Neural cell (in vitro differentiated cells): ENCODE results near the gene PKHD1. TPM values are rescaled to one million over a fixed set of nuclear protein-coding genes. Genes with fewer than 3 reads are reported as not detected.

ENCODE experiments used
- H2AFZ ChIP-seq: fragments of 200-600, 300-800 bp; sonication (generic), shearing (Covaris generic); 2 replicates; pipeline ENCODE4 v1.6.0; 2014; ENCODE audit warnings: low read depth, mild to moderate bottlenecking, antibody characterized with exemption, low read length, moderate library complexity
- H3F3A ChIP-seq: fragments of 200-600 bp; shearing (Covaris generic); 2 replicates; pipeline ENCODE4 v1.6.1; 2016; ENCODE audit warnings: mild to moderate bottlenecking, moderate library complexity, mixed read lengths, antibody characterized with exemption, low read length; ENCODE audit not compliant: insufficient read depth, poor library complexity, severe bottlenecking
- H3K27ac ChIP-seq: fragments of 200-600, 300-800 bp; sonication (generic), shearing (Covaris generic); 2 replicates; pipeline ENCODE4 v1.5.1; 2014; ENCODE audit warnings: mild to moderate bottlenecking, low read length, moderate library complexity
- H3K27me3 ChIP-seq: fragments of 300-800, 200-600 bp; sonication (generic), shearing (Covaris generic); 2 replicates; pipeline ENCODE4 v1.6.0; 2014; ENCODE audit warnings: mild to moderate bottlenecking, low read depth, low read length, moderate library complexity; ENCODE audit not compliant: insufficient read depth
- H3K36me3 ChIP-seq: fragments of 300-800, 200-600 bp; sonication (generic), shearing (Covaris generic); 2 replicates; pipeline ENCODE4 v1.5.1; 2014; ENCODE audit warnings: mild to moderate bottlenecking, antibody characterized with exemption, low read length, moderate library complexity; ENCODE audit not compliant: insufficient read depth
- H3K4me2 ChIP-seq: fragments of 300-800, 200-600 bp; sonication (generic), shearing (Covaris generic); 2 replicates; pipeline ENCODE4 v1.6.0; 2014; ENCODE audit warnings: mild to moderate bottlenecking, low read length
- H3K4me3 ChIP-seq: fragments of 300-800, 200-600 bp; sonication (generic), shearing (Covaris generic); 2 replicates; pipeline ENCODE4 v1.5.1; 2014; ENCODE audit warnings: mild to moderate bottlenecking, low read length, moderate library complexity
- H3K79me2 ChIP-seq: fragments of 200-600 bp; shearing (Covaris generic); replicated peaks from 2 replicates; pipeline ENCODE4 v1.6.0; 2014; ENCODE audit warnings: mild to moderate bottlenecking, low read length, moderate library complexity; ENCODE audit not compliant: insufficient read depth
- H3K9ac ChIP-seq: fragments of 300-800, 200-600 bp; sonication (generic), shearing (Covaris generic); 2 replicates; pipeline ENCODE4 v1.6.1; 2016; ENCODE audit warnings: mild to moderate bottlenecking, low read length, mixed read lengths
- H3K9me2 ChIP-seq: fragments of 200-600 bp; shearing (Covaris generic); 2 replicates; pipeline ENCODE4 v1.6.1; 2016; ENCODE audit warnings: mild to moderate bottlenecking, low read length, mixed read lengths; ENCODE audit not compliant: insufficient read depth
- H3K9me3 ChIP-seq: fragments of 200-600, 300-800 bp; sonication (generic), shearing (Covaris generic); 2 replicates; pipeline ENCODE4 v1.6.1; 2016; ENCODE audit warnings: mild to moderate bottlenecking, mixed run types, low read length, moderate library complexity, mixed read lengths
- H4K20me1 ChIP-seq: fragments of 200-600 bp; shearing (Covaris generic); 2 replicates; pipeline ENCODE4 v1.6.1; 2016; ENCODE audit warnings: mild to moderate bottlenecking, mixed run types; ENCODE audit not compliant: insufficient read depth
- EP300 ChIP-seq: fragments of 450-650 bp; conservative IDR thresholded peaks from 2 replicates; pipeline ENCODE4 v1.6.1; 2014; ENCODE audit warnings: antibody characterized with exemption, mild to moderate bottlenecking, moderate library complexity; ENCODE audit not compliant: poor library complexity, severe bottlenecking
- EZH2 ChIP-seq: fragments of 200-600, 300-800 bp; shearing (Covaris generic), sonication (generic); IDR thresholded peaks from 2 replicates; pipeline ENCODE4 v1.6.1; 2014; ENCODE audit warnings: antibody characterized with exemption, low read length, borderline replicate concordance, mild to moderate bottlenecking; ENCODE audit not compliant: insufficient read depth, poor library complexity, severe bottlenecking
- MXI1 ChIP-seq: fragments of 450-650 bp; conservative IDR thresholded peaks from 2 replicates; pipeline ENCODE4 v1.6.1; 2014; ENCODE audit warnings: antibody characterized with exemption, mild to moderate bottlenecking; ENCODE audit not compliant: poor library complexity, severe bottlenecking
- POLR2AphosphoS5 ChIP-seq: IDR thresholded peaks from 2 replicates; pipeline ENCODE4 v1.6.1; 2012
- RAD21 ChIP-seq: fragments of 450-650 bp; conservative IDR thresholded peaks from 2 replicates; pipeline ENCODE4 v1.6.1; 2014; ENCODE audit warnings: antibody characterized with exemption, mild to moderate bottlenecking, moderate library complexity
- SMC3 ChIP-seq: fragments of 450-650 bp; conservative IDR thresholded peaks from 2 replicates; pipeline ENCODE4 v1.6.1; 2014; ENCODE audit warnings: antibody characterized with exemption, mild to moderate bottlenecking, moderate library complexity; ENCODE audit not compliant: poor library complexity
- TAF1 ChIP-seq: IDR thresholded peaks from 2 replicates; pipeline ENCODE4 v1.6.1; 2012; ENCODE audit warnings: low read depth
- polyA plus RNA-seq: library from polyadenylated mRNA; depleted of rRNA; stranded (reverse); fragments of >200 nt; gene quantifications from 2 replicates; pipeline ENCODE4 v1.2.3, GENCODE V29; 2014
- TF ChIP-seq, protein P1 (sequence below): IDR thresholded peaks from 2 replicates; pipeline ENCODE4 v1.6.1; 2012; ENCODE audit warnings: borderline replicate concordance
- TF ChIP-seq, protein P2 (sequence below): fragments of 450-650 bp; IDR thresholded peaks from 2 replicates; pipeline ENCODE4 v1.5.1; 2014; ENCODE audit warnings: antibody characterized with exemption, mild to moderate bottlenecking, moderate library complexity; ENCODE audit not compliant: poor library complexity, severe bottlenecking

The PKHD1 gene
- polyA plus RNA-seq, 1 donor from 2014 or later = not detected

DNA sequence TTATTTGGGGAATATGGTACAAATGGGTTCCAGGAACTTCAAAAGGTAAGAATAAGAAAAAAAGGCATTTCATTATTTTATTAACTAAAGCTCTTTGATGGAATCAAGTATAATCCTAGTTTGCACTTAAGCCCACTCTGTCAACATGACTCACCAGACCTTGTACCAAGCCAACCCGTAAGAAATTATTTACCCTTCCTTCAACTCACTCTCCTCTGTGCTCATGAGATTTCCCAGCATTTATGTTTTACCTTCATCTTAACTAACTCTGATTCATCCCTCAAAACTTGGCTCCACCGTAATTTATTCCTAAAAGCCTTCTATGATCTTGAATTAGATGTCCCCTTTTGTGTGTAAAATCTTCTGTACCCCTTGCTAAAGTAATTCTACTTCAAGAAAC lies 308.7 kb downstream of the PKHD1 start:
- Histone ChIP-seq H3K9ac (no peak overlapping the region), H2AFZ (no peak overlapping the region), H4K20me1 (no peaks in the 10 kb centered on the region), H3K9me2 (no peaks in the 10 kb centered on the region), H3K4me2 (no peak overlapping the region), H3K4me3 (no peak overlapping the region), H3K79me2 (no peaks in the 10 kb centered on the region), H3K27ac (no peak overlapping the region), H3K9me3 (no peaks in the 10 kb centered on the region), H3K27me3 (no peaks in the 10 kb centered on the region), H3F3A (no peaks in the 10 kb centered on the region), H3K36me3 (no peaks in the 10 kb centered on the region)
- TF ChIP-seq, protein P1, sequence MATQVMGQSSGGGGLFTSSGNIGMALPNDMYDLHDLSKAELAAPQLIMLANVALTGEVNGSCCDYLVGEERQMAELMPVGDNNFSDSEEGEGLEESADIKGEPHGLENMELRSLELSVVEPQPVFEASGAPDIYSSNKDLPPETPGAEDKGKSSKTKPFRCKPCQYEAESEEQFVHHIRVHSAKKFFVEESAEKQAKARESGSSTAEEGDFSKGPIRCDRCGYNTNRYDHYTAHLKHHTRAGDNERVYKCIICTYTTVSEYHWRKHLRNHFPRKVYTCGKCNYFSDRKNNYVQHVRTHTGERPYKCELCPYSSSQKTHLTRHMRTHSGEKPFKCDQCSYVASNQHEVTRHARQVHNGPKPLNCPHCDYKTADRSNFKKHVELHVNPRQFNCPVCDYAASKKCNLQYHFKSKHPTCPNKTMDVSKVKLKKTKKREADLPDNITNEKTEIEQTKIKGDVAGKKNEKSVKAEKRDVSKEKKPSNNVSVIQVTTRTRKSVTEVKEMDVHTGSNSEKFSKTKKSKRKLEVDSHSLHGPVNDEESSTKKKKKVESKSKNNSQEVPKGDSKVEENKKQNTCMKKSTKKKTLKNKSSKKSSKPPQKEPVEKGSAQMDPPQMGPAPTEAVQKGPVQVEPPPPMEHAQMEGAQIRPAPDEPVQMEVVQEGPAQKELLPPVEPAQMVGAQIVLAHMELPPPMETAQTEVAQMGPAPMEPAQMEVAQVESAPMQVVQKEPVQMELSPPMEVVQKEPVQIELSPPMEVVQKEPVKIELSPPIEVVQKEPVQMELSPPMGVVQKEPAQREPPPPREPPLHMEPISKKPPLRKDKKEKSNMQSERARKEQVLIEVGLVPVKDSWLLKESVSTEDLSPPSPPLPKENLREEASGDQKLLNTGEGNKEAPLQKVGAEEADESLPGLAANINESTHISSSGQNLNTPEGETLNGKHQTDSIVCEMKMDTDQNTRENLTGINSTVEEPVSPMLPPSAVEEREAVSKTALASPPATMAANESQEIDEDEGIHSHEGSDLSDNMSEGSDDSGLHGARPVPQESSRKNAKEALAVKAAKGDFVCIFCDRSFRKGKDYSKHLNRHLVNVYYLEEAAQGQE = no peak
- TF ChIP-seq EZH2 = no peak
- TF ChIP-seq EP300 = no peak
- TF ChIP-seq SMC3 = no peak
- TF ChIP-seq TAF1 = no peak
- TF ChIP-seq POLR2AphosphoS5 = no peak
- TF ChIP-seq, protein P2, sequence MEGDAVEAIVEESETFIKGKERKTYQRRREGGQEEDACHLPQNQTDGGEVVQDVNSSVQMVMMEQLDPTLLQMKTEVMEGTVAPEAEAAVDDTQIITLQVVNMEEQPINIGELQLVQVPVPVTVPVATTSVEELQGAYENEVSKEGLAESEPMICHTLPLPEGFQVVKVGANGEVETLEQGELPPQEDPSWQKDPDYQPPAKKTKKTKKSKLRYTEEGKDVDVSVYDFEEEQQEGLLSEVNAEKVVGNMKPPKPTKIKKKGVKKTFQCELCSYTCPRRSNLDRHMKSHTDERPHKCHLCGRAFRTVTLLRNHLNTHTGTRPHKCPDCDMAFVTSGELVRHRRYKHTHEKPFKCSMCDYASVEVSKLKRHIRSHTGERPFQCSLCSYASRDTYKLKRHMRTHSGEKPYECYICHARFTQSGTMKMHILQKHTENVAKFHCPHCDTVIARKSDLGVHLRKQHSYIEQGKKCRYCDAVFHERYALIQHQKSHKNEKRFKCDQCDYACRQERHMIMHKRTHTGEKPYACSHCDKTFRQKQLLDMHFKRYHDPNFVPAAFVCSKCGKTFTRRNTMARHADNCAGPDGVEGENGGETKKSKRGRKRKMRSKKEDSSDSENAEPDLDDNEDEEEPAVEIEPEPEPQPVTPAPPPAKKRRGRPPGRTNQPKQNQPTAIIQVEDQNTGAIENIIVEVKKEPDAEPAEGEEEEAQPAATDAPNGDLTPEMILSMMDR = no peak
- TF ChIP-seq RAD21 = no peak
- no peak for TF ChIP-seq MXI1

DNA sequence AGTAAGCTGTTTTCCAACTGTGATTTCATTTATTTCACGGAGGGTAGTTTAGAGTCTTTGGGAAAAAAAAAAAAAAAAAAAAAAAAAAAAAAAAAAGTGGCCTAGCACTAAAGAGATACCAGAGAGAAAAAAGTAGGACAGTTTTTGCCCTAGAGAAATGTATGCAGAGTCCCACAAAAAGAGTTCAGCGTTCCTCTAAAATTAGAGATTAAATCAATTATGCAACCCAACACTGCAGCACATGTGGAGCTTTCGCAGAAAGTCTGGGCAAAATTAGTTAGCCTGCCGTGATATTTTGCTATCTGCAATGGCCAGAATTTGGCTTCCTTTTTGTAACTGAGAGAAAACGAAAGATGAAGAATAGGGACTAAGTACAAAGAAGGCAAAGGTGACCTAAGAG lies 309.8 kb downstream of the PKHD1 start:
- H3K4me2 ChIP-seq = no peak overlapping the region
- H3K9ac ChIP-seq = no peak overlapping the region
- no peak overlapping the region for H2AFZ ChIP-seq
- H3K79me2 ChIP-seq = no peaks in the 10 kb centered on the region
- no peaks in the 10 kb centered on the region for H3K9me2 ChIP-seq
- H3K27ac ChIP-seq = no peak overlapping the region
- no peaks in the 10 kb centered on the region for H3K9me3 ChIP-seq
- H3K27me3 ChIP-seq = no peaks in the 10 kb centered on the region
- no peak overlapping the region for H3K4me3 ChIP-seq
- H3F3A ChIP-seq = no peaks in the 10 kb centered on the region
- no peaks in the 10 kb centered on the region for H3K36me3 ChIP-seq
- TF ChIP-seq RAD21 (no peak), SMC3 (no peak), MXI1 (no peak), TAF1 (no peak), EP300 (no peak), EZH2 (no peak), POLR2AphosphoS5 (no peak)
- TF ChIP-seq, protein P1 = no peak
- TF ChIP-seq, protein P2 = no peak
- no peaks in the 10 kb centered on the region for H4K20me1 ChIP-seq
